Erythroblast (primary cell): ENCODE results near the gene NME7.

Experiments used
- GATA1 ChIP-seq: IDR thresholded peaks from 2 replicates; pipeline ENCODE4 v1.6.1; 2011; ENCODE audit warnings: low read depth, mild to moderate bottlenecking, control low read depth, low read length, moderate library complexity
- POLR2A ChIP-seq: IDR thresholded peaks from 2 replicates; pipeline ENCODE4 v1.6.1; 2011; ENCODE audit warnings: mild to moderate bottlenecking, low read length

DNA sequence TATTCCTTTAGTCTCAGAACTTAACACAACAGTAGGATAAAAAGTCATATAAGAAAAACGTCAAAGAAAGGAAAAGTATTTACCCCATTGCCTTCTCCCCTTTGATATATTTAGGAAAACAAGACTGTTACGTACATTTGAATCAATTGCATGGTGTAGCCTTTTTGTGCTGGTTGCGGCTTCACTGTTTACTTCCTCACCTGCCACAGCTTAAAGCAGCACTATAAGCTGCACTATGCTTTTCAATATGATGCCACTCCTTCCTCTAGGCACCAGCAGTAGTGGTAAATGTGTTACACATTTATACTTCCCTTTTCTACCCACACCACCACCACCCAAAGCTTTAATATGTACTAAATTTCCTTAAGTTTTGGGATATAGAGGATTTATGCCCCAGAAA lies 150.0 kb downstream of the NME7 start:
- TF ChIP-seq POLR2A (no peak), GATA1 (no peak)
